Measurements from ENCODE around the gene ASPG. TPM values are rescaled to one million over a fixed set of nuclear protein-coding genes. Genes with fewer than 3 reads are reported as not detected.

The ASPG gene
- total RNA-seq, 1 experiment from 2014 or later = 3.4 TPM

- TF ChIP-seq ZNF425 (CRISPR knock-in tag; conservative IDR thresholded peaks at IDR 0.05) (no peak), NFATC4 (CRISPR knock-in tag; IDR thresholded peaks at IDR 0.05) (no peak), ZNF423 (CRISPR knock-in tag; IDR thresholded peaks at IDR 0.05) (no peak), ZNF671 (CRISPR knock-in tag; IDR thresholded peaks at IDR 0.05) (no peak), ZNF532 (CRISPR knock-in tag; IDR thresholded peaks at IDR 0.05; ENCODE audit: borderline replicate concordance) (no peak), ATF6 (CRISPR knock-in tag; IDR thresholded peaks at IDR 0.05) (no peak), IRF2 (CRISPR knock-in tag; IDR thresholded peaks at IDR 0.05; ENCODE audit: borderline replicate concordance, low read depth) (no peak), ZMAT4 (CRISPR knock-in tag; IDR thresholded peaks at IDR 0.05) (no peak)
Observed at GRCh38 chr14:104103446-104104075, 18.1 kb downstream of the ASPG start (continued).

- DNase-seq (ENCODE audit: low spot score) (peak; percentile 8), ATAC-seq (no peak)
- ChIA-PET POLR2A (no interaction called here), CTCF (interaction anchor here (0.8 to 6.5 kb wide), 3 partner anchors 10 to 26 kb away, joined by 3 to 44 read pairs (median 7); partner anchors contain the start of gene ASPG)
- no peak overlapping the region for H3K4me3 Mint-ChIP-seq
- H3K9me3 Mint-ChIP-seq = no peaks in the 10 kb centered on the region
- H3K27me3 Mint-ChIP-seq (ENCODE audit: low read depth) = no peaks in the 10 kb centered on the region
- H3K4me1 Mint-ChIP-seq = peaks cover 2% of the 10 kb centered on the region; the same call in 1 of the 2 replicates
- no peaks in the 10 kb centered on the region for H3K36me3 Mint-ChIP-seq
- no peak overlapping the region for H3K27ac Mint-ChIP-seq
- TF ChIP-seq ZNF317 (CRISPR knock-in tag; IDR thresholded peaks at IDR 0.05; ENCODE audit: borderline replicate concordance, low read depth) (no peak), NR3C1 (CRISPR knock-in tag; conservative IDR thresholded peaks at IDR 0.05; ENCODE audit: low read depth) (no peak), CREB1 (CRISPR knock-in tag; IDR thresholded peaks at IDR 0.05) (no peak), PRRX2 (CRISPR knock-in tag; IDR thresholded peaks at IDR 0.05) (no peak), JAZF1 (CRISPR knock-in tag; IDR thresholded peaks at IDR 0.05) (no peak), MAX (CRISPR knock-in tag; IDR thresholded peaks at IDR 0.05) (no peak), GRHL2 (CRISPR knock-in tag; IDR thresholded peaks at IDR 0.05; ENCODE audit: insufficient replicate concordance, severe bottlenecking) (no peak), ATF3 (CRISPR knock-in tag; conservative IDR thresholded peaks at IDR 0.05) (no peak), ATF2 (CRISPR knock-in tag; IDR thresholded peaks at IDR 0.05; ENCODE audit: borderline replicate concordance, low read depth) (no peak), AR (CRISPR knock-in tag; IDR thresholded peaks at IDR 0.05) (no peak)
Observed at GRCh38 chr14:104104076-104104901, 18.8 kb downstream of the ASPG start.
